Measurements from ENCODE around the gene TMEM258. TPM values are rescaled to one million over a fixed set of nuclear protein-coding genes. Genes with fewer than 3 reads are reported as not detected.

Gene TMEM258
- total and polyA plus RNA-seq, 9 of the 15 experiments (the other 6 are each of a cell fraction or from before 2014, with no cell fraction given): 97.2 to 856 (median 231) TPM

DNA sequence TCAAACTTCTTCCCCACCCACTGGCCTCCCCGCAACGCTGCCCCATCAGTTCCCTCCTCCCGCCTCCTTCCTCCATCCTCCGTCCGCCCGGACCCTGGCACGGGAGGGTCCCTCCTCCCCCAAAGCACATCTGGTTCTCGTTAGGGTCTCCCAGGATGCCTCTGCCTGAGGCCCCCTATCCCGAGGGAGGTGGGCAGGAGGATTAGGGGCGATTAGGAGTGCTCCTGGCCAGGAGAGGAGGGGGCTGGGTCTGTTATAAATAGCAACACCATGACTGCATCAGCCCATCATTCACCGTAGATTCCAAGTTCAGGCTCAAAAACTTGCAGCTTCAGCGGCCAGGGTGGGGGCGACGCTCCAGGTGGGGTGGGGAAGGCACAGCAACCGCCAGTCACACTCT, 29.6 kb downstream of the TMEM258 start (continued):
- TF ChIP-seq, protein P1, sequence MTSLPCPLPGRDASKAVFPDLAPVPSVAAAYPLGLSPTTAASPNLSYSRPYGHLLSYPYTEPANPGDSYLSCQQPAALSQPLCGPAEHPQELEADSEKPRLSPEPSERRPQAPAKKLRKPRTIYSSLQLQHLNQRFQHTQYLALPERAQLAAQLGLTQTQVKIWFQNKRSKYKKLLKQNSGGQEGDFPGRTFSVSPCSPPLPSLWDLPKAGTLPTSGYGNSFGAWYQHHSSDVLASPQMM (CRISPR knock-in tag; IDR thresholded peaks at IDR 0.05): no peak
- TF ChIP-seq JUN (IDR thresholded peaks at IDR 0.05; ENCODE audit: borderline replicate concordance, low read depth, low read length) (no peak), JUN (CRISPR knock-in tag; IDR thresholded peaks at IDR 0.05; ENCODE audit: borderline replicate concordance) (no peak), ZNF436 (CRISPR knock-in tag; IDR thresholded peaks at IDR 0.05) (no peak), RBM34 (IDR thresholded peaks at IDR 0.05; ENCODE audit: borderline replicate concordance, insufficient read depth, low read length) (no peak)
- TF ChIP-seq, protein P2, sequence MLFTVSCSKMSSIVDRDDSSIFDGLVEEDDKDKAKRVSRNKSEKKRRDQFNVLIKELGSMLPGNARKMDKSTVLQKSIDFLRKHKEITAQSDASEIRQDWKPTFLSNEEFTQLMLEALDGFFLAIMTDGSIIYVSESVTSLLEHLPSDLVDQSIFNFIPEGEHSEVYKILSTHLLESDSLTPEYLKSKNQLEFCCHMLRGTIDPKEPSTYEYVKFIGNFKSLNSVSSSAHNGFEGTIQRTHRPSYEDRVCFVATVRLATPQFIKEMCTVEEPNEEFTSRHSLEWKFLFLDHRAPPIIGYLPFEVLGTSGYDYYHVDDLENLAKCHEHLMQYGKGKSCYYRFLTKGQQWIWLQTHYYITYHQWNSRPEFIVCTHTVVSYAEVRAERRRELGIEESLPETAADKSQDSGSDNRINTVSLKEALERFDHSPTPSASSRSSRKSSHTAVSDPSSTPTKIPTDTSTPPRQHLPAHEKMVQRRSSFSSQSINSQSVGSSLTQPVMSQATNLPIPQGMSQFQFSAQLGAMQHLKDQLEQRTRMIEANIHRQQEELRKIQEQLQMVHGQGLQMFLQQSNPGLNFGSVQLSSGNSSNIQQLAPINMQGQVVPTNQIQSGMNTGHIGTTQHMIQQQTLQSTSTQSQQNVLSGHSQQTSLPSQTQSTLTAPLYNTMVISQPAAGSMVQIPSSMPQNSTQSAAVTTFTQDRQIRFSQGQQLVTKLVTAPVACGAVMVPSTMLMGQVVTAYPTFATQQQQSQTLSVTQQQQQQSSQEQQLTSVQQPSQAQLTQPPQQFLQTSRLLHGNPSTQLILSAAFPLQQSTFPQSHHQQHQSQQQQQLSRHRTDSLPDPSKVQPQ (CRISPR knock-in tag; IDR thresholded peaks at IDR 0.05; ENCODE audit: borderline replicate concordance): no peak

DNA sequence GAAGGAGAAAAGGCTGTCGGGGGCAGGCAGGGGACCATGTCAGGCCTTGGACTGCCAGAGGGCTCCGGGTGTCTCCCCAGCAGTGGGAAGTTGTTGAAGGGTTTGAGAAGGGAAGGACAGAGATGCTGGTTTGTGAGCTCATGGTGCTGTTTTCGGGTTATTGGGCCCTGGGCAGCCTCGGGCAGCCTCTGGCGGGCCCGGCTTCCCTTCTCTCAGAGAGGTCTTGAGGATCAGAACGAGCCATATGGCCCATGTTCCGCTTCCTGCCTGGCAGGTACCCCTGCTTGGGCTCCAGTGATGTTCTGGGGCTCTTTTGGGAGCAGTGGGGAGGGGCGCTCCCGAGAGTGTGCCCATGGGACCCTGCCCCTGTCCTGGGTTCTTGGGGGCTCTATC, 30.2 kb downstream of the TMEM258 start:
- no peaks in the 10 kb centered on the region for H3K27me3 ChIP-seq (ENCODE audit: control insufficient read depth in 2 of 2, insufficient read depth in 2 of 2, low read length in 2 of 2)
- H2AFZ ChIP-seq (ENCODE audit: low read depth, low read length): no peak overlapping the region
- peaks cover 13 to 74% of the 10 kb centered on the region in 2 experiments; a peak in 4 of 5 replicates for H3K4me1 ChIP-seq (replicated peaks in 1 of 2; ENCODE audit: control insufficient read depth in 2 of 2, insufficient read depth in 2 of 2, low read length in 2 of 2)
- POLR2A ChIA-PET: interaction anchor here (1.2 kb wide), 1 partner anchor 13 kb away, joined by 4 read pairs; no protein-coding TSS in a partner anchor
- H3K79me2 ChIP-seq (ENCODE audit: control insufficient read depth, insufficient read depth, low read length): peaks cover 11% of the 10 kb centered on the region; the same call in 1 of the 3 replicates
- FAIRE-seq: no peak
- no peak overlapping the region for H3K4me2 ChIP-seq (ENCODE audit: insufficient read depth, low read length)
- H3K9me3 ChIP-seq (replicated peaks; ENCODE audit: control insufficient read depth, insufficient read depth, low read depth, low read length): no peaks in the 10 kb centered on the region
- no TSS peak for BruUV-seq (replicated peaks)
- no peak for ATAC-seq
- intact Hi-C loops (cut with micrococcal nuclease) (no loop called here), in situ Hi-C loops (cut with MboI) (no loop called here)
- CTCF ChIA-PET (ENCODE audit: low intra/inter-chr PET ratio): no interaction called here
- no peaks in the 10 kb centered on the region for H3K9me1 ChIP-seq (ENCODE audit: control insufficient read depth, insufficient read depth, low read length)
- 39% methylated on average over 6 of the region's 10 CpGs for WGBS (ENCODE audit: insufficient coverage, low coverage, missing lambda C conversion rate)
- DNase-seq (ENCODE audit: extremely low read depth in 1 of 4, low spot score in 3 of 4): no peak
- 0 out of 3 replicates have a peak, but pooled peaks cover 3% of the 10 kb centered on the region for H3K36me3 ChIP-seq (ENCODE audit: control insufficient read depth, insufficient read depth, low read length)
- H3K27ac ChIP-seq (ENCODE audit: extremely low read depth, low read depth, low read length): no peak overlapping the region
- H4K20me1 ChIP-seq (replicated peaks; ENCODE audit: control insufficient read depth, insufficient read depth, low read length): 0 out of 2 replicates have a peak, but pooled peaks cover 6% of the 10 kb centered on the region
- peak overlapping the region in 1 of 2 experiments; percentile 56; a peak in 2 of 4 replicates for H3K9ac ChIP-seq (ENCODE audit: insufficient read depth in 1 of 2, low read depth in 2 of 2, low read length in 2 of 2)
- no peak overlapping the region for H3K4me3 ChIP-seq
- TF ChIP-seq TRIM24 (IDR thresholded peaks at IDR 0.05) (no peak), RBM39 (optimal IDR thresholded peaks at IDR 0.05; ENCODE audit: low read depth, low read length) (no peak), ZNF354B (CRISPR knock-in tag; IDR thresholded peaks at IDR 0.05) (no peak), ZNF57 (CRISPR knock-in tag; IDR thresholded peaks at IDR 0.05) (no peak), POU5F1 (IDR thresholded peaks at IDR 0.05; ENCODE audit: borderline replicate concordance, low read depth, low read length, partially characterized antibody) (no peak), PTTG1 (tag; IDR thresholded peaks at IDR 0.05; ENCODE audit: low read depth) (no peak), MCM2 (IDR thresholded peaks at IDR 0.05; ENCODE audit: low read depth) (no peak), NR2F6 (CRISPR knock-in tag; IDR thresholded peaks at IDR 0.05) (no peak)
- TF ChIP-seq, protein P3, sequence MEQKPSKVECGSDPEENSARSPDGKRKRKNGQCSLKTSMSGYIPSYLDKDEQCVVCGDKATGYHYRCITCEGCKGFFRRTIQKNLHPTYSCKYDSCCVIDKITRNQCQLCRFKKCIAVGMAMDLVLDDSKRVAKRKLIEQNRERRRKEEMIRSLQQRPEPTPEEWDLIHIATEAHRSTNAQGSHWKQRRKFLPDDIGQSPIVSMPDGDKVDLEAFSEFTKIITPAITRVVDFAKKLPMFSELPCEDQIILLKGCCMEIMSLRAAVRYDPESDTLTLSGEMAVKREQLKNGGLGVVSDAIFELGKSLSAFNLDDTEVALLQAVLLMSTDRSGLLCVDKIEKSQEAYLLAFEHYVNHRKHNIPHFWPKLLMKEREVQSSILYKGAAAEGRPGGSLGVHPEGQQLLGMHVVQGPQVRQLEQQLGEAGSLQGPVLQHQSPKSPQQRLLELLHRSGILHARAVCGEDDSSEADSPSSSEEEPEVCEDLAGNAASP (IDR thresholded peaks at IDR 0.05): no peak

Data from K562 (cell line).